Stimulated activated CD4-positive, alpha-beta T cell treated with anti-CD3 and anti-CD28 coated beads, Interleukin-12 subunit alpha, Interleukin-12 subunit beta, amount 100 ng/mL, for 48 hours (primary cell): Measurements from ENCODE around the gene TLCD5.

Source experiments
- DNase-seq, 3 donors: peaks; one replicate each; pipeline ENCODE4 v3.0.0-alpha.2; 2020; ENCODE audit warnings: low read depth in 2 of 3, low spot score in 1 of 3

Gene TLCD5

DNA sequence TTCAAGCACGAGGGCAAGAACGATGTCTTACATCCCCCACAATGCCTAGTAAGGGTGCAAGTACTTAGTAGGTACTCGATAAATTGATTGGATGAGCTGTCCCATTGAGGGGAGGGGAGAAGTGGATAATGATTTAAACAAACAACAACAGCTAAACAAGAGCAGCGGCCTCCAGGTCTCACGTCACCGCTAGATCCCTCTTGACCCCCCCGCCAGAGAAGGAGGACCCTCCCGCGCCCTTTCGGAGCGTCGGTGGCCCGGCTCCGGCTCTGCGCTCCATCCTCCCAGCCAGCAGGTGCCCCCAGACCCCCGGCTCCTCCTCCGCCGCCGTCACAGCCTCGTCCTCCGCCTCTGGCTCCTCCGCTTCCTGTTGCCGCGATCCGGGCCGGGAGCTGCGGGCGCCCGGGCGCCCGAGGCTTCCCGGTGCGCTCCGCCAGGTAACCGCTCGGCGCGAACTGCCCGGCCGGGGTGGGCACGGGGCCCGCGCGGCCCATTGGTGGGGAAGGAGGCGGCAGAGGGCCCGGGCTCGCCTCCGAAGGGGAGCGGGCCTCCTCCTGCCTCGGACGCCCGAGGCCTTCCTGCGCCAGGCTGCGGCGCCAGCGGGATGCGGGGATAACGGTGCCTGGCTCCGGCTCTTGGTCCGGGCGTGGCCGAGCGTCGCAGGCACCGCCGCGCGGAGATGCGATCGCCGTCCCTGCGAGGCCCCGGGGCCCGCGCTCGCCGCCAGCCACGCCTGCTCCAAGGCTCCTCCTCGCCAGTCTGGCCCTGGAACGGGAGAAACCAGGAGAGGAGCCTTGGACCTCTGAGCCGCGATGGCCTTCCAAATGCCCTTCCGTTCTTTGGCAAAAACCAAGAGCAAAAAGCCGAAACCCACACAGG lies at the start of gene TLCD5:
Gene TLCD5, plus strand, starts transcription at position 368 of the 879 bp plus-strand sequence. CDS start 2,143 bp downstream, outside the sequence.
- peak in 1 of 3 donors; percentile 41 for DNase-seq

- DNase-seq = no peak
Observed at GRCh38 chr11:120279502-120279901, 45.6 kb upstream of the TLCD5 start.

GRCh38 chr11:120280600-120281051 lies 44.5 kb upstream of the TLCD5 start:
- DNase-seq = no peak

- no peak for DNase-seq
Observed at GRCh38 chr11:120281143-120281795, 43.8 kb upstream of the TLCD5 start.

DNA sequence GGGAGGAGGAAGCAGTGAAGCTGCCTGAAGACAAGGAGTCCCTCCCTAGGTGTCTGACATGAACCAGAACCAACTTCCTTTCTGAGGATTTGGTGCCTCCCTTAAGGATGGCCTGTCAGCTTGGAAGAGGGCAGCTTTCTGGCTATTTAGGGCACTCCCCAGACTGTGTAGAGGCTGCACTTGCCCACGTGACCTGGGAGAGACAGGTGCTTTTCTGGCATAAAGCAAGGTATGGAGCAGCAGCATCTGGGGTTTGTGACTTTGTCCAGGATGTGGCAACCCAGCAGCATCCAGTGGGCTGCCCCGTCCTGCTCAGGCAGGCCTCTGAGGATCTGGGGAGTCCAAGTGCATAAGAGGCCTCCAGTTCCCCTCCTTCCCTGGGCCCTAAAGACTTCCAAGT lies 42.0 kb upstream of the TLCD5 start:
- DNase-seq = no peak

DNA sequence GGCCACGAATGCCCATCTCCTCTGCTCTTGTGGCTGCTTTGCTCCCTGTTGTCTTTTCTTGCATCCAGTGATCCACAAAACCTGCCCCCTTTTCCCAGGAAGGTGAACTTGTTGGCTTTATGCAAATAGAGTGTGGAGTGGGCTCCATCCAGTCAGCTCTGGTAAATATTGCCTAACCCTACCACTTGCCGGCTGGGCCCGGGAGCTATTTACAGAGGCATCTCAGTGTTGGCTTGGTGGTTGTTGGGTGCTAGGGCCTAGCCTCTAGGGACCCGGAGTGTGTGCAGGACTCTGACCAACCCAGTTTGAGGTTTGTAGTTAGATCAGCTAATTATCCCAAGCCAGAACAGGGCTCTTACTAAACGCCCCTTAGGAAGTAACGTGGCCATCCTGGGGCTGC lies 40.8 kb upstream of the TLCD5 start:
- no peak for DNase-seq

GRCh38 chr11:120285256-120285655 lies 39.8 kb upstream of the TLCD5 start:
- no peak for DNase-seq

- DNase-seq = no peak
Observed at GRCh38 chr11:120288021-120288420, 37.1 kb upstream of the TLCD5 start.

- DNase-seq = no peak
Observed at GRCh38 chr11:120289426-120289825, 35.7 kb upstream of the TLCD5 start.

DNA sequence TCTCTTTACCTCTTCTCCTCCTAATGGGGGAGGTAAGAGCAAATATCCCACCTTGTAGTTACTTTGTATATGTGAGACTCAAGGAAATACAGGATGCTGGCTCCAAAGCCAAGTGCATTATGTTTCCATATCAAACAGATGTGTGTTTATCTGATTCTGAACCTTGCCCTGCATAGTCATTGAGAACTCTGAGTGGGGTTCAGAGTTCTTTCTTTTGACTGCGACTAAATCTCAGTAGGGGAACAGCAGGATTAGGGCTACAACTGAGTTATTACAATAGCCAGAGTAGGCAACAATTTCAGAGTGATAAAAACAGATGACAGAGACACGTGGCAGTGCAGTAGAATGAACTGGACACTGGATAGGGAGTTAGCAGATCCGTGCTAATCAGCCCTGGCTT lies 34.1 kb upstream of the TLCD5 start:
- no peak for DNase-seq

DNA sequence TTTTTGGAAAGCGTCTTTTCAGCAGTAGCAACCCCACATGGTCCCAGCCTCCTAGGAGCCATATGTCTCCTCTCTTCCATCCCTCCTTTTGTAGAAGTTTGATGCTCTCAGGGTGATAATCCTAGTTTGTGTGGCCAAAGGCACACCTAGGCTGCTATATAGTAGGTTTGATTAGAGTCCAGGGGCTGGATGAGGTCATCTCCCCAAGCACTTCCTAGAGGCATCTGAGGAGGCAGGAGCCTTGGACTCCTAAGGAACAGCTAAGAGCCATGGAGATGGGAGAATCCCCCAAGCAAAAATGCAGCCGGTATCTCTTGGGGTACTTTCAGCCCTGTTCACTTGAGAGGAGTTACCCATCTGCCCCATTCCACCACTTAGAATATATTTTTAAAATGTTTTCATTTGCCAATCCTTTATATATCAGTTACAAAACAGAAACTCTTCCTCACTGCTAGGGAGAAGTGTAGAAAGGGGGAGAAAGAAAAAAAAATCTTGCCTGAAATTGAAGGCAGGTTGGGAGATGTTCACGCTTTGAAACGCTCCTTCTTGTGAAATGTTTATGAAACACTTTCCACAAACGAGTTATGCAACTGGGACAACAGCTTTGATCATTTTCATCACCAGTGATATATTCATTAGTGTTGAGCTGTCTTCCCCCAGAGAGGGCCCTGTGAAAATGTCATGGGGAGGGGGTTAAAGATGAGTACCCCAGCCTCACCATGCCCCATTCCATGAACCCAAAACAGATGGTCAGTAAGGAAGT lies 31.9 kb upstream of the TLCD5 start:
- no peak for DNase-seq

DNA sequence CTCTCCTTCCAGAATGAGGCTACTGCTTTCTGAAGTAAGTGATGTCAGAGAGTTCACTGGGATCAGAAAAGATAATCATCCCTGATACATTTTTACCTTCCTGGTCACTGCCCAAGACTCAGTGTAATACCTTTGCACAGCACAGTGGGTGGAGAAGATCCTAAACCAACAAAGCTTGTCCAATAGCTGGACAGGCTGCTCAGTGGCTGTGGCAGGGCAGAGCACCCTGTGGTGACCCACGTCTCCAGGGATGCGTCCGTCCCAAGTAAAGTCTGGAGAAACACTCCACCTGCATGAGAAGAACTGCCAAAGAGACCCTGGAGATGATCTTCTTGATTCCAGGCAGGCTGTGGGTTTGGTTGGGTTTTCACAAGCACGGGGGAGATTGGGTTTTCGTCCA lies 31.0 kb upstream of the TLCD5 start:
- DNase-seq = no peak

- no peak for DNase-seq
Observed at GRCh38 chr11:120295099-120295498, 30.0 kb upstream of the TLCD5 start.

DNA sequence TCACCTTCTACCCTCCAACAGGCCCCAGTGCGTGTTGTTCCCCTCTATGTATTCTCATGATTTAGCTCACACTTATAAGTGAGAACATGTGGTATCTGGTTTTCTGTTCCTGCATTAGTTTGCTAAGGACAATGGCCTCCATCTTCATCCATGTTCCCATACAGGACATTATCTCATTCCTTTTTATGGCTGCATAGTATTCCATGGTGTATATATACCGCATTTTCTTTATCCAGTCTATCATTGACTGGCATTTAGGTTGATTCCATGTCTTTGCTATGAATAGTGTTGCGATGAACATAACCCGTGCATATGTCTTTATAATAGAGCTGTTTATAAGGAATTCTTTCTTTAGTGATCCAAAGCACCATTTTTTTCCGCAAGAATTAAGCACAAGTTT lies 28.5 kb upstream of the TLCD5 start:
- no peak for DNase-seq

DNA sequence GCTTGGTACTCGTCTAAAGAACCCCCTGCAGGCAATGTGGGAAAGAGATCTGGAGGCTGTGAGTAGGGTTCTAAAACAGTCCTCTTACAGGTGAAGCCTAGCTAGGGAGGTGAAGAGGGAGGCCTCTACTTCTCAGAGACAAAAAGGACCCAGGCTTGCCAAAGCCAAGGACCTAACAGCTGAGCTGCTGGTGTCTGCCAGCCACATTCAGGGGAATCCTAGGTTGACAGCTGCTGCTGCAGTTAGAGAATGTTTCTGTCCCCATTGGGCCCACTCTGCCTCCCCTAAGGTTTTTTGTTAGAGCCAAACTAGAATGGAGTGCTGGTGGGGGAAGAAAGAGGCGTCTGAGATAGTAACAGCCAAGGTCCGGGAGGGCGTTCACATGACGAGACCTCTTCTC lies 26.6 kb upstream of the TLCD5 start:
- DNase-seq = no peak

GRCh38 chr11:120302001-120302805 lies 22.9 kb upstream of the TLCD5 start:
- DNase-seq = no peak

DNA sequence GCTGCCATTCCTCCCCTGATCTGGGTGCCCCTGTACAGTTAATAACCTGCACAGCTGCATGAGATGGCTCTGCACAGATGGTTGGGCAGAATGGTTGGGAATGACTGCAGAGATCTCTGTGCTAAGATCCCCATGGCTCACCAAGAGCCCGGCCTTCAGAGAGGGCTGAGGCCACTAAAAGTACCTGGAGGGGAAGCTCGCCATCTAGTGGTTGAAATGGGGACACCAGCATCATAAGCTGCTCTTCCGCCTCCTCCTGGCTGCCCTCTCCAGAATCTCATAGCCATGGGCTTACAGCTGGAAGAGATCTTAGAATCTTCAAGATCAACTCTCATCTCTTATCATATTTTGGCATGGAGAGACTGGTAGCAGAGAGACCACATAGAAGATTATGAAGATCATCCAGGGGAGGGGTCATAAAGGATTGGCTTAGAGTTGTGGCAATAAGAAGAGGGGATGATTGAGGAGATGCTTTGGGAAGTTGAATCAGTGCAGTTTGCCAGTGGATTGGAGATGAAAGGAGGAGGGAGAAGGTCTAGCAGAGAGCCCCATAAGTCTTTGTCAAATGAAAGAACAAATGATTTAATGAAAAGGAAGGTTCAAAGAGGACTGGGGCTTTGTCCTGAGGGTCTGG lies 22.0 kb upstream of the TLCD5 start:
- peak; percentile 13 to 74 (median 61) for DNase-seq

DNA sequence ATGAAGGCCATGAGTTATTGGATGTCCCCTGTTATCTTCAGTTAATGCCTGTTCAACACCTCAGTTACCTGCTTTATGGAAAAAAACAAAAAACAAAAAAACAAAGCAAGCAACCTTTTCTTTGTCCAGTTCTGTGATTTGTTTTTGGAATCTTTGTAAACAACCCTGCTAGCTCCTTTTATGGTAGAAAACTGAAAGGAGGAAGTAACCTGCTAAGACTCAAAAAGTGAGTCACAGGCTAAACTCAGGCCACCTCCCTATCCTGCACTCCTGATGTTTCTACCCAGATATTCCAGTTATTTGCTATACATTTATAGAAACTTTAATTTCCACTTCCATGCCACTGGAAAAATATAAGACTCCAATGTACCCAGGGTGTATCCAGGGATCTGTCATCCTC lies 20.6 kb upstream of the TLCD5 start:
- DNase-seq = no peak

GRCh38 chr11:120305286-120305685 lies 19.8 kb upstream of the TLCD5 start:
- no peak for DNase-seq

- DNase-seq = no peak
Observed at GRCh38 chr11:120306519-120307242, 18.4 kb upstream of the TLCD5 start.
